SU-DHL-6 (cell line): ENCODE measurements around the gene GRN.

ENCODE experiments used
- H2AFZ ChIP-seq: fragments of 200-600 bp; sonication (generic); 2 replicates; pipeline ENCODE4 v1.6.1; 2014; ENCODE audit warnings: low read depth, mild to moderate bottlenecking, moderate library complexity, mixed read lengths, antibody characterized with exemption, low read length; ENCODE audit not compliant: severe bottlenecking
- H3F3A ChIP-seq: fragments of 200-600 bp; shearing (Covaris generic); 2 replicates; pipeline ENCODE4 v1.6.0; 2016; ENCODE audit warnings: antibody characterized with exemption, mild to moderate bottlenecking; ENCODE audit not compliant: insufficient read depth
- H3K27ac ChIP-seq: fragments of 200-600 bp; sonication (generic); 2 replicates; pipeline ENCODE4 v1.5.1; 2016; ENCODE audit warnings: low read depth, mild to moderate bottlenecking, low read length, moderate library complexity, mixed read lengths
- H3K27me3 ChIP-seq: fragments of 200-600 bp; sonication (generic), shearing (Covaris generic); 2 replicates; pipeline ENCODE4 v1.6.0; 2014; ENCODE audit warnings: mild to moderate bottlenecking, low read length
- H3K36me3 ChIP-seq: fragments of 200-600 bp; sonication (generic); 2 replicates; pipeline ENCODE4 v1.6.1; 2014; ENCODE audit warnings: mild to moderate bottlenecking, low read length, mixed read lengths
- H3K4me2 ChIP-seq: fragments of 300-600, 200-600 bp; shearing (Covaris generic), sonication (generic); 2 replicates; pipeline ENCODE4 v1.6.0; 2014; ENCODE audit warnings: low read length, low read depth, mild to moderate bottlenecking; ENCODE audit not compliant: poor library complexity, severe bottlenecking
- H3K4me3 ChIP-seq: fragments of 200-600 bp; sonication (generic); 2 replicates; pipeline ENCODE4 v1.5.1; 2014; ENCODE audit warnings: antibody characterized with exemption, low read length, mild to moderate bottlenecking, mixed read lengths; ENCODE audit not compliant: insufficient read depth, poor library complexity, severe bottlenecking
- H3K79me2 ChIP-seq: fragments of 200-600 bp; sonication (generic); 2 replicates; pipeline ENCODE4 v1.6.1; 2014; ENCODE audit warnings: mild to moderate bottlenecking, low read length, moderate library complexity; ENCODE audit not compliant: insufficient read depth
- H3K9ac ChIP-seq: fragments of 200-600 bp; sonication (generic); 2 replicates; pipeline ENCODE4 v1.7.0; 2014; ENCODE audit warnings: mild to moderate bottlenecking, low read length
- H3K9me2 ChIP-seq: fragments of 200-600 bp; sonication (generic); replicated peaks from 2 replicates; pipeline ENCODE4 v1.6.1; 2014; ENCODE audit warnings: low read length; ENCODE audit not compliant: insufficient read depth
- H3K9me3 ChIP-seq: fragments of 200-600 bp; sonication (generic); 2 replicates; pipeline ENCODE4 v1.6.1; 2014; ENCODE audit warnings: low read length, mixed read lengths; ENCODE audit not compliant: insufficient read depth
- H4K20me1 ChIP-seq: fragments of 200-600 bp; sonication (generic); 2 replicates; pipeline ENCODE4 v1.6.1; 2014; ENCODE audit warnings: low read depth, mild to moderate bottlenecking, antibody characterized with exemption, low read length, moderate library complexity, mixed read lengths
- CTCF ChIP-seq: fragments of 200-600 bp; sonication (generic); IDR thresholded peaks from one replicate; pipeline ENCODE4 v1.5.1; 2017; ENCODE audit warnings: antibody characterized with exemption, mild to moderate bottlenecking, low read length, moderate library complexity; ENCODE audit not compliant: insufficient read depth, poor library complexity, severe bottlenecking
- EZH2phosphoT487 ChIP-seq: fragments of 200-600 bp; sonication (generic), shearing (Covaris generic); conservative IDR thresholded peaks from 2 replicates; pipeline ENCODE4 v1.6.1; 2018; ENCODE audit warnings: mild to moderate bottlenecking, antibody characterized with exemption, low read length, moderate library complexity, mixed read lengths

The GRN gene

GRCh38 chr17:44321246-44322120 is 23.6 kb upstream of the GRN start:
- Histone ChIP-seq H3K9me3 (no peaks in the 10 kb centered on the region), H3K36me3 (no peaks in the 10 kb centered on the region), H3K9me2 (no peaks in the 10 kb centered on the region), H3K27me3 (no peaks in the 10 kb centered on the region), H4K20me1 (no peaks in the 10 kb centered on the region), H3K9ac (no peak overlapping the region), H3K27ac (no peak overlapping the region), H3K4me2 (no peak overlapping the region), H3K4me3 (no peak overlapping the region), H3K79me2 (peaks cover 9% of the 10 kb centered on the region), H2AFZ (no peak overlapping the region), H3F3A (peaks cover 11% of the 10 kb centered on the region)
- no peak for TF ChIP-seq EZH2phosphoT487
- TF ChIP-seq CTCF = no peak

GRCh38 chr17:44322236-44322895 is 22.7 kb upstream of the GRN start:
- Histone ChIP-seq H3K27me3 (no peaks in the 10 kb centered on the region), H3K9ac (no peak overlapping the region; the same call in 1 of the 2 replicates), H3F3A (peaks cover 11% of the 10 kb centered on the region), H4K20me1 (no peaks in the 10 kb centered on the region), H3K4me3 (no peak overlapping the region), H3K9me2 (no peaks in the 10 kb centered on the region), H2AFZ (no peak overlapping the region), H3K36me3 (no peaks in the 10 kb centered on the region), H3K9me3 (no peaks in the 10 kb centered on the region), H3K27ac (no peak overlapping the region), H3K4me2 (no peak overlapping the region), H3K79me2 (peaks cover 9% of the 10 kb centered on the region)
- TF ChIP-seq EZH2phosphoT487 = no peak
- no peak for TF ChIP-seq CTCF

GRCh38 chr17:44323359-44324091 is 21.6 kb upstream of the GRN start:
- Histone ChIP-seq H3K4me2 (peak overlapping the region; percentile 92), H3F3A (peaks cover 20% of the 10 kb centered on the region), H3K9me3 (no peaks in the 10 kb centered on the region), H3K36me3 (no peaks in the 10 kb centered on the region), H3K79me2 (peaks cover 9% of the 10 kb centered on the region), H3K9ac (peak overlapping the region; percentile 76), H3K27ac (no peak overlapping the region), H4K20me1 (no peaks in the 10 kb centered on the region), H2AFZ (no peak overlapping the region), H3K27me3 (no peaks in the 10 kb centered on the region), H3K4me3 (peak overlapping the region; percentile 71), H3K9me2 (no peaks in the 10 kb centered on the region)
- no peak for TF ChIP-seq EZH2phosphoT487
- no peak for TF ChIP-seq CTCF
